Right cardiac atrium (tissue), 5 donors: ENCODE data around the gene PDGFD. TPM values are rescaled to one million over a fixed set of nuclear protein-coding genes. Genes with fewer than 3 reads are reported as not detected.

Source experiments
- ATAC-seq, 2 donors: fragments of 200-7000 bp; cut with Tn5 transposase; one replicate each; pipeline versions ENCODE4 v1.8.0 to v1.9.1; 2020; ENCODE audit warnings: moderate library complexity in 2 of 2, mild to moderate bottlenecking in 1 of 2
- DNase-seq, 3 donors: peaks; one replicate each; pipeline ENCODE4 v3.0.0-alpha.2; 2020
- H3K27ac ChIP-seq: one replicate; pipeline ENCODE4 v1.5.1; 2013; ENCODE audit warnings: mild to moderate bottlenecking, low read length, control low read depth, moderate library complexity
- H3K27me3 ChIP-seq: one replicate; pipeline ENCODE4 v1.6.1; 2013; ENCODE audit not compliant: control insufficient read depth, insufficient read depth
- H3K4me1 ChIP-seq: one replicate; pipeline ENCODE4 v1.6.1; 2013; ENCODE audit warnings: low read length; ENCODE audit not compliant: control insufficient read depth, insufficient read depth
- H3K4me3 ChIP-seq: one replicate; pipeline ENCODE4 v1.5.1; 2013; ENCODE audit warnings: low read length, control low read depth
- H3K9me3 ChIP-seq: one replicate; pipeline ENCODE4 v1.6.1; 2013; ENCODE audit warnings: low read length; ENCODE audit not compliant: control insufficient read depth
- WGBS: extraction: QIAGEN DNeasy Blood & Tissue Kit; methylation state at CpG from one replicate; pipeline ENCODE4 v1.1.7; 2013; 5-methylcytosine and 5-hydroxymethylcytosine counted together
- intact Hi-C, 4 donors: fragments of 100-400 bp; cut with DNase I; formaldehyde crosslinking; loops; one replicate each; pipeline versions ENCODE4 v1.11.0 to v1.14.0; 2022 to 2023
- polyA plus RNA-seq: library from polyadenylated mRNA; stranded (reverse); fragments of 200-250 nt; gene quantifications from one replicate; pipeline ENCODE4 v1.2.3, GENCODE V29; 2013
- total RNA-seq, 4 donors: library from RNA; stranded (reverse); fragmentation: NEBNext Ultra II Directional; extraction: Animal tissue kit (Norgen Biotek cat#: 25700); gene quantifications; one replicate each; pipeline ENCODE4 v1.2.1, GENCODE V29; 2021
- donor health status: healthy with polysubstance abuse.
- donor health status: DM: no; HTN: yes; CAD: no.
- donor health status: DM: no; HTN: no; CAD: no.
- donor health status: DM: no; HTN: yes; CAD: no; lungs with severe emphysema.
- donor health status: DM: yes; HTN: yes; CAD: no.

PDGFD gene
- total and polyA plus RNA-seq, 5 donors, result 10.5 to 20.1 (median 15.8) TPM

DNA sequence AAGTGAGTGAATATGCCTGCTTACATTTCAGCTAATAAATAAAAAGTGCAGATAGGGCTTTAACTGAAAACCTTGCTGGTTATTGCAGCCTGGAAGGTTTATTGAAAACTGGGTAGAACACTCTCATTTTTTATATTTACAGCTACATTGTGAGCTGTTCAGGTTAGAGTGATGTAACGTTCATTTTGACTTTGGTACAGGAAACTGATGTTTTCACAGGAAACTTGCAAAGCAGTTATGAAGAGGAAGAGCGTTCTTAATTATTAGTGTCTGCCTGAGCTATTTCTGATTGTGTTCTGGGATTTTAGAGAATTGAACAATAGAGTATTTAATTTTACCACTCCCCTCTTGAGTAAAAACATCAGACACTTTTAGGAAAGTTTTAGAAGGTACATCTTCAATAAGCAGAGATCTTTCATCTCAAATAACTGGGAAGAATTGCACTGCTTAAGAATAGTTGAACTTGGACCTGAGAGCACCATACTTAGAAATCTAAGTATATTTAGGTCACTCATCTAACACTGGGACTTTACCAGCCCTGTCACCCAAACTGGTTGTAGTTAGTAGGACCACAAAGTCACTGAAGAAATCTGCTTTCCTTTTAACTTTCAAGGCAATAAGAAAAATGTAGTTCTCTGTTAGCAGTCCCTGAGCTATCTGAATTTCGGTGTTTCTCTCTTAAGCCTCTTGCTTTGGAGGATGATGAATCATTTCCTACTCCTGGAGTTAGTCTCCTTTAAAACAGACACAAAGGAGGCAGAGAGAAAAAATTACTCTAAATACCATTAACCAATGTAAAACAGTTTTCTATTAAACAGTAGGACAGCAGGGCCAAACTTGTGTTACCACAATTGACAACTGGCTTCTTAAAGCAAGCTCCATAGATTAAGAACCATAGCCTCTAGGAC lies 256.1 kb downstream of the PDGFD start:
- peak in 1 of 2 donors; percentile 45 for ATAC-seq
- no peak overlapping the region for H3K4me3 ChIP-seq
- H3K4me1 ChIP-seq, result no peaks in the 10 kb centered on the region
- H3K27ac ChIP-seq, result no peak overlapping the region
- no peaks in the 10 kb centered on the region for H3K27me3 ChIP-seq
- WGBS, result 44% methylated on average over 3 of the region's 3 CpGs
- no peak for DNase-seq
- intact Hi-C loops, result no loop called here
- no peaks in the 10 kb centered on the region for H3K9me3 ChIP-seq

DNA sequence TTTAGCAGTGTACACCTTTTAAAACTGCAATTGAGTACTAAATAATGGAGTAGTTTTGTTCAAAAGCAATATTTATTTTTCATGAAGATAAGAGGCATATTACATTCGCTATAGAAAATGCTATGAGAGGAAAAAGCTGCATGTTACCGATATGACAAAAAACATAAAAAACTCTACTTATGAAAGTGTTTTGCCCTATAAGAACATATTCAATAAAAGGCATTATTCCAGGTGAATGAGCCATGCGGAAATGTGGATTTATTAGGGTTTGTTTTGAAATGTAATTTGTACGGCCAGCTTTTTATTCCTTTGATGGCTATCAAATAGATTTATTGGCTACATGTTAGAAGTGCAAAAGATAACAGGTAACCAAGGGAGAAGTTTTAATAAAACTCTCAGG lies 256.8 kb downstream of the PDGFD start:
- 75% methylated on average over 4 of the region's 4 CpGs for WGBS
- Histone ChIP-seq H3K27me3 (no peaks in the 10 kb centered on the region), H3K27ac (no peak overlapping the region), H3K9me3 (no peaks in the 10 kb centered on the region), H3K4me1 (no peaks in the 10 kb centered on the region), H3K4me3 (no peak overlapping the region)
- intact Hi-C loops, result no loop called here
- DNase-seq (no peak), ATAC-seq (no peak)

DNA sequence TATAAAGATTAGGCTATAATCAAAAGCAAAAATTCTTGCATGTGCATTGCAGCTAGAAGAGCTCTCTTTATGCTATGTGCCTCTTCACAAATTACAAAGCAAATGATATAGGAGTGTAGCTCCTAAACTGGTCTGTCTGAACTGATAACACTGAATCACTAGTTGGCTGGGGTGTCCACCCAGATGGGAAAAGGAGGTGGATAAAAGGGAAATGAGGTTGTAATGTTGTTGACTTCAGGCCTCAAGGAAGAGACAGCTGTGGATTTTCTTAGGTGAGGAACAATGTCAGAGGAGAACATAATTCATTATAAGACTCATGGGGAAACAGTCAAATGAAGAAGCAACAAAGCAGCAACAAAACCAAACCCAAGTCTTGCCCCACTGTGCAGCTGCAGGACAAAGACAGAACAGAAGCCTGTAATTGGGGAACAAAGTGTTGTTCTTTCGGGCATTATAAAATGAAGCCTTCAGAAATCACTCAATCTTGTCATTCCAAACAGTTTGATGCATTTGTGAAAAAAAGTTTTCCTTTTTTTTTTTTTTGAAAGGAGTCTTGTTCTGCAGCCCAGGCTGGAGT lies 257.6 kb downstream of the PDGFD start:
- ATAC-seq, result no peak
- Histone ChIP-seq H3K27ac (no peak overlapping the region), H3K27me3 (no peaks in the 10 kb centered on the region)

DNA sequence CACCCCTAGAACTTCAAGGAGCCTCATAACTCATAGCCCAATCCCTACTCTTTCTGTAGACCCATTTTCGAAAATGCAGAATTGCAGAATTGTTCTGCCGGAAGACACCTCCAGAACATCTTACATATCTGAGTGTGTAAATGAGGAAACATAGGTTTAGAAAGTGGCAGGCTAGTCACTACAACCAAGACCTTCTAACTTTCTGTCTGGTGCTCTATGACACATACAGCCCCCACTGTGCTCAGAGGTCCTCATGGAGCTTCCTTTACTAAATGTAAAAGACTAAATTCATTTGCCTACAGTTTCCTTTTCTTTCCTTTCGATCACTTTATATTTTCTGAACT lies 259.7 kb downstream of the PDGFD start:
- 68% methylated on average over 3 of the region's 3 CpGs for WGBS
- no peak for ATAC-seq
- H3K4me3 ChIP-seq, result no peak overlapping the region
- intact Hi-C loops, result no loop called here
- H3K9me3 ChIP-seq, result no peaks in the 10 kb centered on the region
- no peak overlapping the region for H3K27ac ChIP-seq
- no peaks in the 10 kb centered on the region for H3K27me3 ChIP-seq
- no peaks in the 10 kb centered on the region for H3K4me1 ChIP-seq
- DNase-seq, result no peak

More for the DNA sequence above, 257.6 kb downstream of the PDGFD start:
- Histone ChIP-seq H3K9me3 (no peaks in the 10 kb centered on the region), H3K4me3 (no peak overlapping the region), H3K4me1 (no peaks in the 10 kb centered on the region)
- intact Hi-C loops, result no loop called here
- 79% methylated on average over 1 of the region's 1 CpG for WGBS
- no peak for DNase-seq

- no peaks in the 10 kb centered on the region for H3K27me3 ChIP-seq
- WGBS, result 60% methylated on average over 2 of the region's 2 CpGs
- intact Hi-C loops, result no loop called here
- ATAC-seq, result no peak
- DNase-seq, result no peak
- no peak overlapping the region for H3K4me3 ChIP-seq
- H3K4me1 ChIP-seq, result no peaks in the 10 kb centered on the region
- H3K27ac ChIP-seq, result no peak overlapping the region
- no peaks in the 10 kb centered on the region for H3K9me3 ChIP-seq
These were observed 260.2 kb downstream of the PDGFD start for GRCh38 chr11:103903621-103904323.

DNA sequence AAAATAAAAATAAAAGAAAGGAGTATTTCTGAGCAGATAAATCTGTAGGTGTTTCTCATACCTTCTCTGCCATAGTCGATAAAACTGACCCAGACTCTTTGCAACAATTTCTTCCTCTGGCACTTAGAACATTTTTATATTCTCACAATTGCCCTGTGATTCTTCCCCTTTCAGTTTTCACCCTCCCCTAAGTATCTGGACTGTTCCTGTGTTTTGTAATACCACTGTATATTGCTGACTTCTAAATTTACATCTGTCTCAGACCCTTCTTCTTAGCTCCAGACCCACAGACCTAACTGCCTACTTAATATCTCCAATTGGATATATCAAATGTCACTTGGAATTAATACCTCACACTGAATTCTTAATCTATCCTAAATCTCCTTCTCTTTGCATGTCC lies 261.0 kb downstream of the PDGFD start:
- no peak for ATAC-seq
- intact Hi-C loops, result no loop called here
- WGBS, result 80% methylated on average over 1 of the region's 1 CpG

GRCh38 chr11:103901656-103902055 lies 262.3 kb downstream of the PDGFD start:
- intact Hi-C loops, result no loop called here
- DNase-seq, result no peak
- Histone ChIP-seq H3K4me1 (no peaks in the 10 kb centered on the region), H3K27ac (no peak overlapping the region), H3K27me3 (no peaks in the 10 kb centered on the region), H3K9me3 (no peaks in the 10 kb centered on the region), H3K4me3 (no peak overlapping the region)
- no peak for ATAC-seq
- WGBS, result 53% methylated on average over 1 of the region's 1 CpG

More for the DNA sequence above, 261.0 kb downstream of the PDGFD start:
- Histone ChIP-seq H3K4me3 (no peak overlapping the region), H3K4me1 (no peaks in the 10 kb centered on the region), H3K27me3 (no peaks in the 10 kb centered on the region), H3K9me3 (no peaks in the 10 kb centered on the region), H3K27ac (no peak overlapping the region)
- no peak for DNase-seq

- intact Hi-C loops, result no loop called here
These were observed 265.2 kb downstream of the PDGFD start for GRCh38 chr11:103898577-103899336.

GRCh38 chr11:103898065-103898464 lies 265.9 kb downstream of the PDGFD start:
- ATAC-seq (no peak), DNase-seq (no peak)
- Histone ChIP-seq H3K9me3 (no peaks in the 10 kb centered on the region), H3K27me3 (no peaks in the 10 kb centered on the region), H3K4me3 (no peak overlapping the region), H3K4me1 (no peaks in the 10 kb centered on the region), H3K27ac (no peak overlapping the region)
- intact Hi-C loops, result no loop called here
- WGBS, result 34% methylated on average over 1 of the region's 1 CpG

More at GRCh38 chr11:103898577-103899336, 265.2 kb downstream of the PDGFD start:
- H3K9me3 ChIP-seq, result no peaks in the 10 kb centered on the region
- no peaks in the 10 kb centered on the region for H3K27me3 ChIP-seq
- DNase-seq (no peak), ATAC-seq (no peak)
- 69% methylated on average over 5 of the region's 5 CpGs for WGBS
- H3K4me3 ChIP-seq, result no peak overlapping the region
- H3K27ac ChIP-seq, result no peak overlapping the region
- no peaks in the 10 kb centered on the region for H3K4me1 ChIP-seq

DNA sequence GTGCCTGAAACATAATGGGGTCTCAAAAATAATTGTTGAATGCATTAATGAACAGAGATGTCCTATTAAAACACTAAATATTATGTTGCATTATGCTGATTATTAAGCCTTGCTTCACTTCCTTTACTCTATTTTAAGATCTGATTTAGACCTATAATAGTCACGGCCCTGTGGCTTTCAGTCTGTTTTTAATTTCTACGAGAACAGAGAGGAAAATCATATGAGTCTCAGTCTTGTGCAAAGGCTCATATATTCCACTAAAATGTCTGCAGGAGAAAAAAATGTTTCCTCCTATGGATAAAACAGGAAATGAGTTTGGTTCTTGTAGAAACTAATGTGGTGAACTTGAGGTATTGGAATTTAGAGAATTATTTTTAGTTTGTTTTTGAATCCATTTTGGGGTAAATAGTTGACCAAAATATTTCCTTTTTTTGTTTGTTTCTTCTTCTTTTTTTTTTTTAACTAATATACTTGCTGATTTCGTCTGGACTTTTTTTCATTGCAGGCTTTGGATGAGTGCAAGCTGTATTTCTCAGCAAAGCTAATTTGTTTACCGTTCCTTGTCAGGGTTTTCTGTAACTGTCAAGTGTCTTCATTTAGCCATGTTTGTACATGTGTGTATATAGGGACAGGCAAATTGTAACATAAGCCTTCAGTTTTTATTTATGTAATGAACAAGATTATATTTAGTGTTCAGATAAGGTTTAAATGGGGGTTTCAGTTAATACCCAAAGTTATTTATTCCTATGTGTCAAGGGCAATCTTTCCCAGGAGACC lies 266.6 kb downstream of the PDGFD start:
- H3K9me3 ChIP-seq, result no peaks in the 10 kb centered on the region
- no peaks in the 10 kb centered on the region for H3K27me3 ChIP-seq
- 49% methylated on average over 4 of the region's 4 CpGs for WGBS
- no peaks in the 10 kb centered on the region for H3K4me1 ChIP-seq
- H3K27ac ChIP-seq, result no peak overlapping the region
- no peak for DNase-seq
- intact Hi-C loops, result no loop called here
- ATAC-seq, result no peak
- H3K4me3 ChIP-seq, result no peak overlapping the region
